Activated CD4-positive, CD25-positive, alpha-beta regulatory T cell treated with anti-CD3 and anti-CD28 coated beads, Interleukin-2, amount 50 U/mL, for 16 hours (primary cell): ENCODE results near the gene PBLD.
A peak's percentile ranks its signal among the peaks of the same experiment; 100 is the strongest.

Experiments used
- DNase-seq: peaks from one replicate; pipeline ENCODE4 v3.0.0-alpha.2; 2020; ENCODE audit warnings: low read depth, low spot score

Gene PBLD

GRCh38 chr10:68332259-68333057 lies at the start of gene PBLD:
Gene PBLD (minus strand): TSS chr10:68332928. CDS start chr10:68306844, 26,084 bp downstream.
- DNase-seq: peak; percentile 15

GRCh38 chr10:68371604-68372003 lies 38.9 kb upstream of the PBLD start:
- no peak for DNase-seq

DNA sequence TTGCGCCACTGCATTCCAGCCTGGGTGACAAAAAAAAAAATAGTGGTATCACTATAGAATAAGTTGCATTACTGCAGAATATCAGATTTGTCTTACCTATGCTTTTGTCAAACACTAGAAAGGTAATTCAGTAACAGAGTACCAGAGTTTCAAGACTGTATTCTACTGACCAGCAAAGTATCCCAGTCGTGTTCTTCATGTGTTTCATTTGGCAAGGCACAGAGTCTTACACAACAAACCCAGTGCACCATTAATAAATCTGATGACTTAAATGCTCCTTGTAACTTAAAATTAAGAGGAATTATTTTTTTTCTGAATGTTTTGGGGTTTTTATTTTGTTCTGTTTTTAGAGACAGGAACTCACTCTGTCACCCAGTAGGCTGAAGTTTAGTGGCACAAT lies 34.4 kb upstream of the PBLD start:
- DNase-seq: no peak

DNA sequence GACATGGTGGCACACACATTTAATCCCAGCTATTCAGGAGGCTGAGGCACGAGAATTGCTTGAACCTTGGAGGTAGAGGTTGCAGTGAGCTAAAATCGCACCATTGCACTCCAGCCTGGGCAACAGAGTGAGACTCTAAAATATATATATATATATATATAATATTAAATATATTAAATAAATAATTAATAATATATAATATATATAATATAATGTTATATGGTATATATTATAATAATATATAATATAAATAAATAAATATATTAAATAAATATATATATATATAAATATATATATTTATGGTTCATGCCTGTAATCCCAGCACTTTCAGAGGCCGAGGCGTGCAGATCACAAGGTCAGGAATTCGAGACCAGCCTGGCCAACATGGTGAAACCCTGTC lies 33.9 kb upstream of the PBLD start:
- no peak for DNase-seq

DNA sequence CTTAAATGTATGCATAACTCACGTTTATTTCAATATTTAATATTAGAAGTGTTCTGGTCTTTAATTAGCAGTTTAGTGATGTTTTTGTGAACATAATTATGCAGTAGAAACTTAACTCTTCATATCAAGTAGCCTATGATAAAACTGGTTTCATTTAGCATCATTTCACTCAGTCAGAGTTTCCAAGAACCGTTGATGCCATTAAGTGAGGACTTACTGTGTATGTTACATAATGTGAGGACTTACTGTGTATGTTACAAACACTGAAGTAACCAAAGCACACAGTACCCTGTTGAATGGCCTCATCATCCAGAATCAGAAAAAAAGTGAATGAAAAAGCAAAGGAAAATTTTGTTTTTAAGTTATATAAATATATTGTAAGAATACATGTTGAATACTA lies 32.9 kb upstream of the PBLD start:
- no peak for DNase-seq

DNA sequence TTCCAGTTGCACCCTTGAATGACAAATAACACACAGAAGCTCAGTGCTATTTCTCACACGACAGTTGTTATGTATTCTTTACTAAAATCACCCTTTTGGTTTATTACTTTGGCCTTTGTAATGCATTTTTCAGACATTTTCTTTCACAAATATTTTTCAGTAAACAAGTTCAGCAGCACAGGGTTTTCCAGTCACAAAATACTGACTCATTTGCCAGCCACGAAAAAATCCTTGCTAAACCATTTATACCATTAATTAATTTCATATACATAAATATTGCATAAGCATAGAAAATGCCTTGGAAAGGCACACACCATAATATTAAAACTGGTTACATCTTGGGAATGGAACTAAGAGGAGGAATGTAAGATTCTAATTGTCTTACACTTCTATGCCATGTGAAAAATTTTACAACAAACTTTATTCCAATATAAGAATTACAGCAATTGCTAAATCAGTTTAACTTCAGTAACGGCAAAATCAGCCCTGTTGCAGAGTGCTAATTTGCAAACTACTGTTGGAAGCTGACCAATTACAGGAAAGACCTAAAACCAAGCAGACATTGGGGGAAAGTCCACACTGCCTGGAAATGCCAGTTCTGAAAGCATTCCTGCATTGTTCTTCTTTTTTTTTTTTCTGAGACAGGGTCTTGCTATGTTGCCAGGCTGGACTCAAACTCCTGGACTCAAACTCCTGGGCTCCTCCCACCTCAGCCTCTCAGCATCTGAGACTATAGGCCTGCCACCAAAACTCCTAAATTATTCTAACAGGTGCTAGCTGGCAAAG lies 31.6 kb upstream of the PBLD start:
- no peak for DNase-seq

- no peak for DNase-seq
Observed at GRCh38 chr10:68362590-68362989, 29.9 kb upstream of the PBLD start.

DNA sequence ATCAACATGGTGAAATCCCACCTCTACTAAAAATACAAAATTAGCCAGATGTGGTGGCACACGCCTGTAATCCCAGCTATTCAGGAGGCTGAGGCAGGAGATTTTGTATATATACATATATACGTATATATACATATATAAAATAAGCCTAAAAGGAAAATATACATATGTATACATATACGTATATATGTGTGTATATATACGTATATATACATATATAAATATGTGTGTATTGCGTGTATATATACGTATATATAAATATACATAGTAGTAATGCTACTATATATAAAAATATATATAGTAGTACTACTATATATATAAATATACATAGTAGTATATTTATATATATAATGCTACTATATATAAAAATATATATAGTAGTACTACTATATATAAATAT lies 26.5 kb upstream of the PBLD start:
- DNase-seq: no peak

DNA sequence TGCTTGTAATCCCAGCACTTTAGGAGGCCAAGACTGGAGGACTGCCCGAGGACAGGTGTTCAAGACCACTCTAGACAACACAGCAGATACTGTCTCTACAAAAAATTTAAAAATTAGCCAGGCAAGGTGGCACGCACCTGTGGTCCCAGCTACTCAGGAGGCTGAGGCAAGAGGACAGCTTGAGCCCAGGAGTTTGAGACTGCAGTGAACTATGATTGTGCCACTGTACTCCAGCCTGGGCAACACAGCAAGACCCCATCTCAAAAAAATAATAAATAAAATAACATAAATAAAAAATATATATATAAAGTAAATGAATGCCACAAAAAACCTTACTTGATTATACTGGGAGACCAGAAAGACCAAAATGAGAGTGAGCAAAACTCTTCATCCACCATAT lies 20.8 kb upstream of the PBLD start:
- DNase-seq: no peak

- DNase-seq: peak; percentile 18
Observed at GRCh38 chr10:68348265-68348741, 15.6 kb upstream of the PBLD start.

- DNase-seq: no peak
Observed at GRCh38 chr10:68346774-68347173, 14.0 kb upstream of the PBLD start.

DNA sequence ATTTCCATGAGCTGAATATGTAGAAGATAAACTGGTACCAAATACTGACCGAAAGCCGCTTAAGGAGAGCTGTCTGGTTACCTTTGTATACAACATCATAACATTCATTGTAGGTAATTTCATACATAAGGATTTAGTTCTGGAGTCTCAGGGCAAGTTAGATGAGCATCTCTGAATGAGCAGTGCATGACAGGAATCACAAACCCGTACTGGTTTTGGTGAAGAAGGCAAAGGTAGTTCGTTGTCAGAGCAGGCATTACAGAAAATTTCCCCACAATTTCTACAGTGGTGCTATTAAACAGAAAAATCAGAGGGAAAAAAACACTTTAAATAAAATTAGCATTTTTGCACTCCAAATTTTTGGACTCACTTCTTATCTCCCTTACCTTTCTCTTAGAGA lies 12.9 kb upstream of the PBLD start:
- DNase-seq: no peak

GRCh38 chr10:68342909-68343516 lies 10.3 kb upstream of the PBLD start:
- no peak for DNase-seq

- DNase-seq: no peak
Observed at GRCh38 chr10:68340358-68341080, 7.8 kb upstream of the PBLD start.

- DNase-seq: no peak
Observed at GRCh38 chr10:68336754-68337351, 4.1 kb upstream of the PBLD start.

DNA sequence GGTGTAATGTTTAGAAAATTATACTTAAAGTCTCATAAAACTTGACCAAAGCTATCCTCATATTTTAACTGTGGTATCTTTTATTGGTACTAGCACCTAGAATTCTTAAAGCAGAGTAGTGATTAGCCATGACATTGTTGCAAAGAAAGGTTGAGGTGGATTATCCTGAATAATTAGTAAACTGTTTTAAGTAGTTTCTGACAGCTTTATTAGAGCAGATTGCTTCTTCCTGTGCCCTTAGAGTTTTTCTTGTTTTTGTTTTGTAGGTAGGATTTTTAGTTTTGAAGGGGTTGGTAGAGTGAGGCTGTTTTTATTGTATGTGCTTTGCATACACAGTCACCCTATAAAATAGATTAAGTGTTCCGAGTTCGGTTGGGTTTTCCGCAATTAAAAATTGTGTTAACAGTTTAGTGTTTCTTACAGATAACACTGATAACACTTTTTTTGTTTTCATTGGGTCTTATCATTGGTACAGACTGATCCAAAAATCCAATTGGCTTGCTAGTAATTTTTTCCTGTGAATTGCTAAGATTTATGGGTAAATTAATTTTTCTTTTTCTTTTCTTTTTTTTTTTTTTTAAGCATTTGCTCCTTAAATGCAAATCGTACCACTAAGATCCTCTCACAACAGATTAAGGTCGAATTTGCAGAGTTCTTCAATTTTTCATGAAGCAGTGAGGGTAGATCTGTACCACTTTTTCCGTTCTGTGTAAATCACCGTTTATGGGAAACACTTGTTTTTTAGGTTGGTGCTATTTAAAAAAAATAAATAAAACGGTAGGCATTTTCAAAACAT lies 2.1 kb upstream of the PBLD start:
- no peak for DNase-seq

DNA sequence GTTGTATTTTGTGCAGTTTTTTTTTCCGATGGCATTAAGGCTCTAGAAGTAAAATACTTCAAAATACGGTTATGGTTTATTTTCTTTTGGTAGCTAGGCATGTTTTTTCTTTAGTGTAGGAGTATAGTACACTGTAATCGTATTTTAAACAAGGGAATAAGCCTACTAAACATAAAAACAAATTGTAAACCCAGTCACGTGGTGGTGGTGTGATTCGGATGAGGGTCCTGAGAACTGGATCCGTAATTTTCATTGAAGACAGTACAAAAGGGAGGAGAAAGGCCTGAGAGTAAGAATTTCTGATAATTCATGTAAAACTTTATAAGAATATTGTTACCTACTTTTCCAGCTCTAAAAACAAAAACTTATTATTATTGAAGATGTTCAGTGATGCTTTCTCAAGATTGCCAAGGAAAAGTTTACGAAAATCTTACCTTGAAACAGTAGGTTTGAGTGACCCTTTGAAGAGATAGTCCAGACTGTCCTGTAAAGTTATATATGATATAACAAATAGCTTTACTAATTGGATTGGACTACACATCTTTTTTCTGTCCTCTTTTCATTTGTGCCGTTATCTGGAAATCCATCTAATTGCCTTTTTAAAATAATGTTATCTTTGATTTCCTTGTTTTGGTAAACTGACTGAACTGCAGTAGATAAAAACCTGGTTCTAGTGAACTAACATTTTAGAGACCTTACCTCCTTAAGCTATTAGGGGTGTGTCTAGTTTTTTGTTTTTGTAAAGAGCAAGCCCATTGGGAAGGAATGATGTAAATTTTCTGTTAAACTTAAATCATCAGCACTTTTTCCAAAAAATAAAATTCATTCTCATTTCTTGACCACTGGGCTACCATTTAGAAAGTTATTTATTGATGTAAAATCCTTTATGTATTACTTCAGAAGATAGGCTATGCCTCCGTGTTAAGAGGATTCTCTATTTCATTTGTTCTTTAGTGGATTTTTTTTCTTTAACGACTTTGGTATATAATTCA lies 1.0 kb upstream of the PBLD start:
- DNase-seq: no peak

DNA sequence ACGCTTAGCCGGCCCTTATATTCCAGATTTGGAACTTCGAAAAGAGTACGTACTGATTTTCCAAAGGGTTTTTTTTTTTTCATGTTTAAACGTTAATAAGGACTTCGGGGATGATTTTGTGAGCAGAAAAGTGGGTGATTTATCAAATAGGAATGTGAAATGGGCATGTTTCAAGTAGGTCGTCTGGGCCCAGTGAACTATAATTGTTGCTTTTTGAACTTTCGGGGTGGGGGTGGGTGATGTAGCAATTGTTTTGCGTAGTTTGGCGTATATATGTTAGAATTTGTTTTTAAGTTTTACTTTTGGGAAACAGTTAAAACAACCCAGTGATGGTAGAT lies 299 bp upstream of the PBLD start:
- DNase-seq: no peak

DNA sequence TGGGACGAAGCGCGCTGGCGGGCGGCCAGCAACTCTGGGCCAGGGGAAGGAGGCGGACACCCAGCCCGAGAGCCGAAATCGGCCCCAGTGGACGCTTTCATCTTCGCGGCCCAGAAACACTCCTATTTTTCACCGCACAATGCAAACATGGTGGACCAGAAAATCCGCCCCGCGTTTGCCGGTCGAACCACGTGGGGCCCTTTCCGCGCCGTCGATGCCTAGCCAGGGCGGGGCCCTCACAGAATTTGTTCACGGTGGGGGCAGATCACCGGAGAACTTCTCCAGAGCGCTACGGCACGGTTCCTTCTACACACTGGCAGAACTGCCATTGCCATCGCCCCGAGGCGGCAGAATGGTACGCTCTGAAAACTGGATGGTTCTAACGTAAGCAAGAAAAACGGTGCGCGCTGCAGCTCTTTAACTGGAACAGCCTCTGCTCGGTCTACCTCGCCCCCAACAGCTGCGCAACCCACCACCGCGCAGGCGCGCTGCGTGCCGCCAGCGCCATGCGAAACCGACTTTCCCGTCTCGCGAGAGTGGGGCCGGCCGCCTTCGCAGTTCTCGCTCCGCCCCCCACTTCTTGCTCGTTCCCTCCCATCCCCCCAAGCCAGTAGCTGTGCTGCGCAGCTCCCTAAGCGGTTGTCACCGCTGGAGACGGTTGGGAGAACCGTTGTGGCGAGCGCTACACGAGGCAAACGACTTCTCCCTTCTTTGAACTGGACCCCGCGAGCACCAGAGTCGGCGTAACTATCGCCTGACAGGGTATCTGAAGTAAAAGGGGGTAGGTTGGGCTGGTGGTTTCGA lies 1.1 kb downstream of the PBLD start, which contains the start of gene HNRNPH3:
Gene HNRNPH3 (plus strand): TSS at position 610 of the 804 bp plus-strand sequence. CDS start 5,158 bp downstream, outside the sequence.
- DNase-seq: peak; percentile 96
